IMR-90 (cell line): Measurements from ENCODE around the gene CCDC30. TPM values are rescaled to one million over a fixed set of nuclear protein-coding genes. Genes with fewer than 3 reads are reported as not detected.

ENCODE experiments used
- ATAC-seq: fragments of 200-7000 bp; cut with Tn5 transposase; 2 replicates; pipeline ENCODE4 v1.9.1; 2020; ENCODE audit warnings: low read depth, mild to moderate bottlenecking, moderate library complexity
- BruUV-seq: library from RNA; stranded (reverse); fragments of 400-500 nt; replicated peaks from 2 replicates; lab custom pipeline; 2021; lab: Mats Ljungman, UMichigan
- CTCF ChIA-PET: fragments of 300-600 bp; formaldehyde crosslinking; extraction: SDS; loops from one replicate; lab custom pipeline; 2021; ENCODE audit warnings: antibody characterized with exemption; lab: Yijun Ruan, JAX
- POLR2A ChIA-PET: fragments of 300-600 bp; sonication (Branson Sonifier 250); formaldehyde crosslinking; loops from one replicate; lab custom pipeline; 2022; ENCODE audit warnings: antibody characterized with exemption; ENCODE audit not compliant: unreplicated experiment; lab: Charles Lee
- DNase-seq: peaks from one replicate; pipeline ENCODE4 v3.0.0; 2013
- H2AFZ ChIP-seq: replicated peaks from 2 replicates; pipeline ENCODE3; 2013; ENCODE audit warnings: low read length, mild to moderate bottlenecking; ENCODE audit not compliant: poor library complexity
- H2AK5ac ChIP-seq: 2 replicates; pipeline ENCODE4 v1.6.1; 2013; ENCODE audit warnings: low read depth, low read length, inconsistent platforms
- H2AK9ac ChIP-seq: replicated peaks from 2 replicates; pipeline ENCODE3; 2013; ENCODE audit warnings: mild to moderate bottlenecking, low read depth, low read length, moderate library complexity; ENCODE audit not compliant: poor library complexity
- H2BK120ac ChIP-seq: 2 replicates; pipeline ENCODE4 v1.6.1; 2013; ENCODE audit warnings: low read depth, low read length, inconsistent platforms
- H2BK15ac ChIP-seq: 3 replicates; pipeline ENCODE4 v1.6.1; 2013; ENCODE audit warnings: low read depth, low read length, inconsistent platforms
- H2BK20ac ChIP-seq: 2 replicates; pipeline ENCODE4 v1.6.1; 2013; ENCODE audit warnings: low read depth, mild to moderate bottlenecking, inconsistent platforms, low read length, moderate library complexity
- H2BK5ac ChIP-seq: 2 replicates; pipeline ENCODE4 v1.6.1; 2013; ENCODE audit warnings: mild to moderate bottlenecking, low read depth, low read length, inconsistent platforms; ENCODE audit not compliant: poor library complexity, severe bottlenecking
- H3K14ac ChIP-seq: replicated peaks from 2 replicates; pipeline ENCODE4 v1.6.1; 2013; ENCODE audit warnings: low read depth, low read length, inconsistent platforms
- H3K18ac ChIP-seq: 2 replicates; pipeline ENCODE4 v1.6.1; 2013; ENCODE audit warnings: low read depth, low read length, control low read depth
- H3K23ac ChIP-seq: 2 replicates; pipeline ENCODE4 v1.6.1; 2013; ENCODE audit warnings: low read depth, low read length, inconsistent platforms
- H3K27ac ChIP-seq: 2 replicates; pipeline ENCODE4 v1.5.1; 2013; ENCODE audit warnings: mild to moderate bottlenecking, control low read depth, low read length; ENCODE audit not compliant: insufficient read depth
- H3K27me3 ChIP-seq: 2 replicates; pipeline ENCODE4 v1.6.1; 2013; ENCODE audit warnings: low read length; ENCODE audit not compliant: control insufficient read depth, insufficient read depth
- H3K36me3 ChIP-seq: 2 replicates; pipeline ENCODE4 v1.6.1; 2013; ENCODE audit warnings: low read length, mixed read lengths; ENCODE audit not compliant: control insufficient read depth, insufficient read depth
- H3K4ac ChIP-seq: 2 replicates; pipeline ENCODE4 v1.6.1; 2013; ENCODE audit warnings: low read depth, low read length, inconsistent platforms
- H3K4me1 ChIP-seq: 2 replicates; pipeline ENCODE4 v1.6.1; 2013; ENCODE audit warnings: low read length, mixed read lengths; ENCODE audit not compliant: control insufficient read depth, insufficient read depth
- H3K4me2 ChIP-seq: 2 replicates; pipeline ENCODE4 v1.6.1; 2013; ENCODE audit warnings: low read depth, mild to moderate bottlenecking, control low read depth, low read length, moderate library complexity
- H3K4me3 ChIP-seq: 2 replicates; pipeline ENCODE4 v1.5.1; 2013; ENCODE audit warnings: low read depth, mild to moderate bottlenecking, control low read depth, low read length, moderate library complexity; ENCODE audit not compliant: insufficient read depth
- H3K56ac ChIP-seq: 2 replicates; pipeline ENCODE4 v1.6.1; 2013; ENCODE audit warnings: low read length, inconsistent platforms; ENCODE audit not compliant: insufficient read depth; ENCODE audit errors: extremely low read depth
- H3K79me1 ChIP-seq, 2 experiments: 2 replicates each; pipeline ENCODE4 v1.6.1; 2013; ENCODE audit warnings: low read length in 2 of 2, inconsistent platforms in 1 of 2, low read depth in 1 of 2
- H3K9ac ChIP-seq: 2 replicates; pipeline ENCODE4 v1.6.1; 2013; ENCODE audit warnings: low read depth, low read length, control low read depth
- H3K9me1 ChIP-seq: 2 replicates; pipeline ENCODE4 v1.6.1; 2013; ENCODE audit warnings: low read length, inconsistent platforms; ENCODE audit not compliant: insufficient read depth
- H3K9me3 ChIP-seq: 2 replicates; pipeline ENCODE4 v1.6.1; 2013; ENCODE audit warnings: low read length; ENCODE audit not compliant: control insufficient read depth, insufficient read depth
- H4K20me1 ChIP-seq: 2 replicates; pipeline ENCODE4 v1.6.1; 2013; ENCODE audit warnings: low read length, inconsistent platforms; ENCODE audit not compliant: insufficient read depth
- H4K5ac ChIP-seq: 2 replicates; pipeline ENCODE4 v1.6.1; 2013; ENCODE audit warnings: mild to moderate bottlenecking, low read depth, low read length, control low read depth
- H4K8ac ChIP-seq, 2 experiments: 2 replicates each; pipeline ENCODE4 v1.6.1; 2013; ENCODE audit warnings: low read depth in 2 of 2, low read length in 2 of 2, control low read depth in 1 of 2, inconsistent platforms in 1 of 2
- H4K91ac ChIP-seq: 2 replicates; pipeline ENCODE4 v1.6.1; 2013; ENCODE audit warnings: low read depth, low read length, inconsistent platforms; ENCODE audit not compliant: insufficient read depth
- BHLHE40 ChIP-seq: fragments of 150-350 bp; IDR thresholded peaks from 2 replicates; pipeline ENCODE4 v1.6.1; 2016; ENCODE audit warnings: mild to moderate bottlenecking, low read depth, low read length
- CEBPB ChIP-seq: IDR thresholded peaks from 2 replicates; pipeline ENCODE4 v1.6.1; 2012; ENCODE audit warnings: low read depth, low read length, improper control_type of control experiment
- FOS ChIP-seq: fragments of 150-350 bp; IDR thresholded peaks from 2 replicates; pipeline ENCODE4 v1.6.1; 2016; ENCODE audit warnings: low read depth, low read length
- MAZ ChIP-seq: IDR thresholded peaks from 2 replicates; pipeline ENCODE4 v1.6.1; 2012; ENCODE audit warnings: low read depth, mild to moderate bottlenecking, low read length, improper control_type of control experiment, moderate library complexity, borderline replicate concordance
- NFE2L2 ChIP-seq: fragments of 150-350 bp; IDR thresholded peaks from 2 replicates; pipeline ENCODE4 v1.6.1; 2016; ENCODE audit warnings: low read depth, mild to moderate bottlenecking, low read length
- POLR2A ChIP-seq: IDR thresholded peaks from 2 replicates; pipeline ENCODE4 v1.6.1; 2012; ENCODE audit warnings: mild to moderate bottlenecking, low read depth, low read length
- RCOR1 ChIP-seq: IDR thresholded peaks from 2 replicates; pipeline ENCODE4 v1.6.1; 2012; ENCODE audit warnings: mild to moderate bottlenecking, low read length, improper control_type of control experiment; ENCODE audit not compliant: insufficient replicate concordance
- SMC3 ChIP-seq: fragments of 150-350 bp; IDR thresholded peaks from 2 replicates; pipeline ENCODE4 v1.6.1; 2016; ENCODE audit warnings: low read depth, mild to moderate bottlenecking, antibody characterized with exemption, low read length, moderate library complexity
- WGBS, 2 experiments: methylation state at CpG; one replicate each; pipeline versions ENCODE4 v1.1.5 to v1.1.7; 2013; ENCODE audit warnings: missing lambda C conversion rate in 2 of 2; ENCODE audit not compliant: insufficient read length in 1 of 2; ENCODE audit errors: extremely low coverage in 2 of 2; 5-methylcytosine and 5-hydroxymethylcytosine counted together
- dilution Hi-C: fragments of 300-500 bp; cut with HindIII; formaldehyde crosslinking; loops from one replicate; pipeline ENCODE4 v1.14.3; 2018; ENCODE audit warnings: low sequenced_read_pairs; ENCODE audit not compliant: unreplicated experiment
- in situ Hi-C: fragments of 300-500 bp; cut with MboI; formaldehyde crosslinking; loops from 3 replicates; pipeline ENCODE4 v1.14.3; 2019; ENCODE audit warnings: low sequenced_read_pairs, inconsistent platforms, mixed read lengths
- intact Hi-C: fragments of 100-400 bp; cut with micrococcal nuclease; formaldehyde crosslinking; loops from 2 replicates; pipeline ENCODE4 v1.10.0; 2022
- polyA plus RNA-seq, 3 experiments: library from polyadenylated mRNA; depleted of rRNA; stranded (reverse); fragments of >200 nt; gene quantifications; 2 replicates each; pipeline ENCODE4 v1.2.3, GENCODE V29; 2012; ENCODE audit warnings: low replicate concordance in 1 of 3
- total RNA-seq: library from RNA; depleted of rRNA; stranded (reverse); fragments of >200 nt; gene quantifications from 2 replicates; pipeline ENCODE4 v1.2.3, GENCODE V29; 2012
- TF ChIP-seq, protein P1 (sequence below): fragments of 150-350 bp; IDR thresholded peaks from 2 replicates; pipeline ENCODE4 v1.6.1; 2017; ENCODE audit warnings: mild to moderate bottlenecking, antibody characterized with exemption, low read length, low read depth
- TF ChIP-seq, protein P2 (sequence below): conservative IDR thresholded peaks from 2 replicates; pipeline ENCODE4 v1.5.1; 2012; ENCODE audit warnings: mild to moderate bottlenecking, low read depth, low read length, improper control_type of control experiment

The CCDC30 gene
- total and polyA plus RNA-seq, 2 of the 4 experiments (the other 2 are of a cell fraction): 0.14 to 0.18 TPM

DNA sequence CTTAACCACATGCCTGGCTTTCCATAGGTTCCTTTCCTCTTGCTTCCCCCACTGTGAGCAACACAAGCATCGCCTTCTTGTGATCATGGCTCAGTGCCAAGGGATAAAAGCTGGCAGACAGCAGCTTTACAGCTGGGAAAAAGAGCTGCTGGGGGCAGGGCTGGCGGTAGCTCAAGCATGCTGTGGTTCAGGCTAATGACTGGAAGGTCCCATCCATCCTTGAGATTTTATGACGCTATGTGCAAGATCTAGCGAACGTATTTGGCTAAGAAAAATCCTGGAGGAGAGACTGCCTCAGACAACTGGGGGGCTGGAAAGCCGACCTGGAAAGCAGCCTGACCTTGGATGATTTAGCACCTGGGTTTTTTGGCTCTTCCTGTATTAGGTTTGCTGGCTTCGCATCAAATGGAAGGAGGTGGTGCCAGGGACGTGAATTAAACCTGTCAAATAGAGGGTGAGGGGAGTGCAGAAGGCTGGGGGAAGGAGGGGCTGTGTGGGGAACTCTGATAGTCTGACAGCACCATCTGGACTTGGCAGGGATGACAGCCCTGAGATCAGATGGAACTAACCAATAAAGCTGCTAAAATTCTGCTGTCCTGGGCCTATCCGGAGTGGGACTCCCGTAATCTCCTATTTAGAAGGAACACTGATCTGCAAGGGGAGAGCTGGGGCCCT is 42.0 kb upstream of the CCDC30 start:
- Histone ChIP-seq H2BK5ac (no peak overlapping the region), H3K27me3 (peaks cover 41% of the 10 kb centered on the region), H3K4me2 (peak overlapping the region; percentile 6; the same call in 1 of the 2 replicates), H2BK120ac (no peak overlapping the region), H4K5ac (no peak overlapping the region), H2BK15ac (no peak overlapping the region), H3K18ac (no peak overlapping the region), H4K91ac (no peak overlapping the region), H2AFZ (no peak overlapping the region), H4K20me1 (no peaks in the 10 kb centered on the region), H4K8ac (no peak overlapping the region), H3K9me1 (no peaks in the 10 kb centered on the region), H2AK5ac (no peak overlapping the region), H3K4me3 (no peak overlapping the region), H3K56ac (no peak overlapping the region), H3K27ac (no peak overlapping the region), H3K14ac (no peak overlapping the region), H3K9me3 (no peaks in the 10 kb centered on the region), H3K79me1 (no peaks in the 10 kb centered on the region), H2BK20ac (no peak overlapping the region), H3K4me1 (peaks cover 3% of the 10 kb centered on the region; the same call in 1 of the 2 replicates), H3K9ac (no peak overlapping the region), H2AK9ac (no peak overlapping the region), H3K36me3 (no peaks in the 10 kb centered on the region), H3K4ac (no peak overlapping the region), H3K23ac (no peak overlapping the region)
- CTCF ChIA-PET: no interaction called here
- no TSS peak for BruUV-seq
- in situ Hi-C loops: no loop called here
- 0% methylated on average over 2 of the region's 10 CpGs; no CpG with 5 or more reads in 1 of the 2 experiments for WGBS, 2 experiments
- intact Hi-C loops: no loop called here
- peak; percentile 21; the same call in 1 of the 2 replicates for ATAC-seq
- no peak for TF ChIP-seq CEBPB
- TF ChIP-seq MAZ: no peak
- TF ChIP-seq, protein P1, sequence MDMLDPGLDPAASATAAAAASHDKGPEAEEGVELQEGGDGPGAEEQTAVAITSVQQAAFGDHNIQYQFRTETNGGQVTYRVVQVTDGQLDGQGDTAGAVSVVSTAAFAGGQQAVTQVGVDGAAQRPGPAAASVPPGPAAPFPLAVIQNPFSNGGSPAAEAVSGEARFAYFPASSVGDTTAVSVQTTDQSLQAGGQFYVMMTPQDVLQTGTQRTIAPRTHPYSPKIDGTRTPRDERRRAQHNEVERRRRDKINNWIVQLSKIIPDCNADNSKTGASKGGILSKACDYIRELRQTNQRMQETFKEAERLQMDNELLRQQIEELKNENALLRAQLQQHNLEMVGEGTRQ: no peak
- no peak for TF ChIP-seq RCOR1
- TF ChIP-seq POLR2A: no peak
- no peak for TF ChIP-seq BHLHE40
- TF ChIP-seq NFE2L2: no peak
- no peak for TF ChIP-seq SMC3
- no peak for TF ChIP-seq FOS
- TF ChIP-seq, protein P2, sequence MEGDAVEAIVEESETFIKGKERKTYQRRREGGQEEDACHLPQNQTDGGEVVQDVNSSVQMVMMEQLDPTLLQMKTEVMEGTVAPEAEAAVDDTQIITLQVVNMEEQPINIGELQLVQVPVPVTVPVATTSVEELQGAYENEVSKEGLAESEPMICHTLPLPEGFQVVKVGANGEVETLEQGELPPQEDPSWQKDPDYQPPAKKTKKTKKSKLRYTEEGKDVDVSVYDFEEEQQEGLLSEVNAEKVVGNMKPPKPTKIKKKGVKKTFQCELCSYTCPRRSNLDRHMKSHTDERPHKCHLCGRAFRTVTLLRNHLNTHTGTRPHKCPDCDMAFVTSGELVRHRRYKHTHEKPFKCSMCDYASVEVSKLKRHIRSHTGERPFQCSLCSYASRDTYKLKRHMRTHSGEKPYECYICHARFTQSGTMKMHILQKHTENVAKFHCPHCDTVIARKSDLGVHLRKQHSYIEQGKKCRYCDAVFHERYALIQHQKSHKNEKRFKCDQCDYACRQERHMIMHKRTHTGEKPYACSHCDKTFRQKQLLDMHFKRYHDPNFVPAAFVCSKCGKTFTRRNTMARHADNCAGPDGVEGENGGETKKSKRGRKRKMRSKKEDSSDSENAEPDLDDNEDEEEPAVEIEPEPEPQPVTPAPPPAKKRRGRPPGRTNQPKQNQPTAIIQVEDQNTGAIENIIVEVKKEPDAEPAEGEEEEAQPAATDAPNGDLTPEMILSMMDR: no peak
- POLR2A ChIA-PET: no interaction called here
- peak; percentile 79 for DNase-seq
- dilution Hi-C loops: no loop called here
